ENCODE measurements around the gene STK40.

The STK40 gene

GRCh38 chr1:36351227-36351977 is 34.3 kb downstream of the STK40 start:
- TF ChIP-seq CREB1 (IDR thresholded peaks at IDR 0.05; ENCODE audit: low read depth) (no peak), YY1 (IDR thresholded peaks at IDR 0.05; ENCODE audit: low read depth) (no peak), TEAD4 (IDR thresholded peaks at IDR 0.05) (no peak), NFIC (IDR thresholded peaks at IDR 0.05) (no peak), MAX (IDR thresholded peaks at IDR 0.05) (no peak), USF1 (IDR thresholded peaks at IDR 0.05) (no peak), EP300 (IDR thresholded peaks at IDR 0.05; ENCODE audit: borderline replicate concordance) (no peak)

GRCh38 chr1:36350659-36351226 is 35.0 kb downstream of the STK40 start:
- TF ChIP-seq FOXM1 (IDR thresholded peaks at IDR 0.05; ENCODE audit: borderline replicate concordance, low read depth): no peak
- no peak for TF ChIP-seq USF1 (IDR thresholded peaks at IDR 0.05)
- no peak for TF ChIP-seq YY1 (IDR thresholded peaks at IDR 0.05; ENCODE audit: low read depth)
- no peak for TF ChIP-seq TEAD4 (IDR thresholded peaks at IDR 0.05)
- no peak for TF ChIP-seq MAX (IDR thresholded peaks at IDR 0.05)
- no peak for TF ChIP-seq REST (IDR thresholded peaks at IDR 0.05; ENCODE audit: low read depth)
- no peak for TF ChIP-seq NFIC (IDR thresholded peaks at IDR 0.05)
- TF ChIP-seq CREB1 (IDR thresholded peaks at IDR 0.05; ENCODE audit: low read depth): no peak
- no peak for TF ChIP-seq TCF12 (IDR thresholded peaks at IDR 0.05; ENCODE audit: low read depth)
- TF ChIP-seq EP300 (IDR thresholded peaks at IDR 0.05; ENCODE audit: borderline replicate concordance): no peak
- TF ChIP-seq CEBPB (IDR thresholded peaks at IDR 0.05): no peak
- no peak for TF ChIP-seq ZBTB7A (IDR thresholded peaks at IDR 0.05; ENCODE audit: low read depth)
- no peak for TF ChIP-seq EGR1 (IDR thresholded peaks at IDR 0.05)
- TF ChIP-seq TAF1 (IDR thresholded peaks at IDR 0.05; ENCODE audit: low read depth): no peak
- no peak for TF ChIP-seq RAD21 (IDR thresholded peaks at IDR 0.05; ENCODE audit: low read depth)

GRCh38 chr1:36349839-36350238 is 35.9 kb downstream of the STK40 start:
- TF ChIP-seq TEAD4 (IDR thresholded peaks at IDR 0.05) (no peak), CREB1 (IDR thresholded peaks at IDR 0.05; ENCODE audit: low read depth) (no peak), MAX (IDR thresholded peaks at IDR 0.05) (no peak), TAF1 (IDR thresholded peaks at IDR 0.05; ENCODE audit: low read depth) (no peak), TCF12 (IDR thresholded peaks at IDR 0.05; ENCODE audit: low read depth) (no peak), REST (IDR thresholded peaks at IDR 0.05; ENCODE audit: low read depth) (no peak), FOXM1 (IDR thresholded peaks at IDR 0.05; ENCODE audit: borderline replicate concordance, low read depth) (no peak), USF1 (IDR thresholded peaks at IDR 0.05) (no peak), RAD21 (IDR thresholded peaks at IDR 0.05; ENCODE audit: low read depth) (no peak), NFIC (IDR thresholded peaks at IDR 0.05) (no peak), YY1 (IDR thresholded peaks at IDR 0.05; ENCODE audit: low read depth) (no peak), CEBPB (IDR thresholded peaks at IDR 0.05) (no peak), EP300 (IDR thresholded peaks at IDR 0.05; ENCODE audit: borderline replicate concordance) (no peak), ZBTB7A (IDR thresholded peaks at IDR 0.05; ENCODE audit: low read depth) (no peak)

GRCh38 chr1:36349241-36349671 is 36.5 kb downstream of the STK40 start:
- TF ChIP-seq NFIC (IDR thresholded peaks at IDR 0.05) (no peak), MAX (IDR thresholded peaks at IDR 0.05) (no peak), TEAD4 (IDR thresholded peaks at IDR 0.05) (no peak), ZBTB7A (IDR thresholded peaks at IDR 0.05; ENCODE audit: low read depth) (no peak), FOXM1 (IDR thresholded peaks at IDR 0.05; ENCODE audit: borderline replicate concordance, low read depth) (no peak), TAF1 (IDR thresholded peaks at IDR 0.05; ENCODE audit: low read depth) (no peak), USF1 (IDR thresholded peaks at IDR 0.05) (no peak)
